Ishikawa (cell line): ENCODE measurements around the gene KCNIP4.

ENCODE experiments used
- CEBPB ChIP-seq: IDR thresholded peaks from 2 replicates; pipeline ENCODE4 v1.6.1; 2012
- EGR1 ChIP-seq: IDR thresholded peaks from 2 replicates; pipeline ENCODE4 v1.6.1; 2012
- EP300 ChIP-seq: IDR thresholded peaks from 2 replicates; pipeline ENCODE4 v1.6.1; 2012; ENCODE audit warnings: borderline replicate concordance
- FOXM1 ChIP-seq: IDR thresholded peaks from 2 replicates; pipeline ENCODE4 v1.6.1; 2012; ENCODE audit warnings: low read depth, borderline replicate concordance
- MAX ChIP-seq: IDR thresholded peaks from 2 replicates; pipeline ENCODE4 v1.6.1; 2012
- RAD21 ChIP-seq: IDR thresholded peaks from 2 replicates; pipeline ENCODE4 v1.6.1; 2012; ENCODE audit warnings: low read depth
- REST ChIP-seq: IDR thresholded peaks from 2 replicates; pipeline ENCODE4 v1.6.1; 2012; ENCODE audit warnings: low read depth, mild to moderate bottlenecking
- TAF1 ChIP-seq: IDR thresholded peaks from 2 replicates; pipeline ENCODE4 v1.6.1; 2012; ENCODE audit warnings: low read depth, mild to moderate bottlenecking
- TCF12 ChIP-seq: IDR thresholded peaks from 2 replicates; pipeline ENCODE4 v1.6.1; 2012; ENCODE audit warnings: low read depth
- TEAD4 ChIP-seq: IDR thresholded peaks from 2 replicates; pipeline ENCODE4 v1.6.1; 2012
- YY1 ChIP-seq: IDR thresholded peaks from 2 replicates; pipeline ENCODE4 v1.6.1; 2012; ENCODE audit warnings: low read depth
- ZBTB7A ChIP-seq: IDR thresholded peaks from 2 replicates; pipeline ENCODE4 v1.6.1; 2012; ENCODE audit warnings: low read depth

- TF ChIP-seq MAX (no peak), YY1 (no peak), ZBTB7A (no peak), TAF1 (no peak), EP300 (no peak), RAD21 (no peak), FOXM1 (no peak), CEBPB (no peak), REST (no peak), EGR1 (no peak), TCF12 (no peak), TEAD4 (no peak)
Observed at GRCh38 chr4:21890231-21890630, 58.3 kb downstream of the KCNIP4 start.
